Trophoblast cell (in vitro differentiated cells and primary cell): ENCODE data around the gene PIP5K1B.
A peak's percentile ranks its signal among the peaks of the same experiment; 100 is the strongest.

Source experiments
- DNase-seq, 2 donors: peaks; one replicate each; pipeline ENCODE4 v3.0.0-alpha.2; 2016
- H2AFZ ChIP-seq: 2 replicates; pipeline ENCODE4 v1.6.1; 2013; ENCODE audit warnings: low read length, moderate library complexity, mild to moderate bottlenecking; ENCODE audit not compliant: insufficient read depth, poor library complexity
- H2AK5ac ChIP-seq: 2 replicates; pipeline ENCODE4 v1.6.1; 2013; ENCODE audit warnings: mild to moderate bottlenecking, low read length
- H2BK120ac ChIP-seq: 2 replicates; pipeline ENCODE4 v1.6.1; 2013; ENCODE audit warnings: low read length, mild to moderate bottlenecking, moderate library complexity; ENCODE audit not compliant: insufficient read depth, poor library complexity
- H2BK12ac ChIP-seq: 2 replicates; pipeline ENCODE4 v1.6.1; 2013; ENCODE audit warnings: mild to moderate bottlenecking, low read length, moderate library complexity
- H2BK5ac ChIP-seq: 2 replicates; pipeline ENCODE4 v1.6.1; 2013; ENCODE audit warnings: low read length, low read depth, moderate library complexity, mild to moderate bottlenecking; ENCODE audit not compliant: poor library complexity
- H3K14ac ChIP-seq: 2 replicates; pipeline ENCODE4 v1.6.1; 2013; ENCODE audit warnings: mild to moderate bottlenecking, low read length
- H3K18ac ChIP-seq: 2 replicates; pipeline ENCODE4 v1.6.1; 2013; ENCODE audit warnings: mild to moderate bottlenecking, low read length
- H3K23ac ChIP-seq: 2 replicates; pipeline ENCODE4 v1.6.1; 2013; ENCODE audit warnings: low read length
- H3K27ac ChIP-seq: 2 replicates; pipeline ENCODE4 v1.5.1; 2013; ENCODE audit warnings: low read depth, mild to moderate bottlenecking, inconsistent platforms, low read length, moderate library complexity
- H3K27me3 ChIP-seq: 2 replicates; pipeline ENCODE4 v1.6.1; 2013; ENCODE audit warnings: inconsistent platforms, mild to moderate bottlenecking, low read length, moderate library complexity; ENCODE audit not compliant: insufficient read depth
- H3K36me3 ChIP-seq, 2 experiments: 1 replicate in 1 of 2; 2 replicates in 1 of 2; pipeline ENCODE4 v1.6.1; 2013; ENCODE audit warnings: low read length in 2 of 2, mild to moderate bottlenecking in 2 of 2, moderate library complexity in 1 of 2; ENCODE audit not compliant: insufficient read depth in 2 of 2, control insufficient read depth in 1 of 2
- H3K4ac ChIP-seq: 2 replicates; pipeline ENCODE4 v1.6.1; 2013; ENCODE audit warnings: low read depth, mild to moderate bottlenecking, low read length, moderate library complexity
- H3K4me1 ChIP-seq, 2 experiments: 1 replicate in 1 of 2; 2 replicates in 1 of 2; pipeline ENCODE4 v1.6.1; 2013; ENCODE audit warnings: low read length in 2 of 2, mild to moderate bottlenecking in 2 of 2, moderate library complexity in 1 of 2; ENCODE audit not compliant: insufficient read depth in 2 of 2, control insufficient read depth in 1 of 2
- H3K4me2 ChIP-seq: 2 replicates; pipeline ENCODE4 v1.6.1; 2013; ENCODE audit warnings: inconsistent platforms, mild to moderate bottlenecking, low read length, moderate library complexity
- H3K4me3 ChIP-seq: 2 replicates; pipeline ENCODE4 v1.5.1; 2013; ENCODE audit warnings: mild to moderate bottlenecking, low read depth, low read length, inconsistent platforms
- H3K79me1 ChIP-seq: one replicate; pipeline ENCODE4 v1.6.1; 2013; ENCODE audit warnings: low read length
- H3K79me2 ChIP-seq: 2 replicates; pipeline ENCODE4 v1.6.1; 2013; ENCODE audit warnings: low read length, mild to moderate bottlenecking; ENCODE audit not compliant: control insufficient read depth, insufficient read depth, poor library complexity
- H3K9ac ChIP-seq: 2 replicates; pipeline ENCODE4 v1.6.1; 2013; ENCODE audit warnings: mild to moderate bottlenecking, low read length
- H3K9me3 ChIP-seq: 2 replicates; pipeline ENCODE4 v1.6.1; 2013; ENCODE audit warnings: low read depth, mild to moderate bottlenecking, control low read depth, inconsistent platforms, low read length; ENCODE audit not compliant: insufficient read depth
- H4K12ac ChIP-seq: 2 replicates; pipeline ENCODE4 v1.6.1; 2013; ENCODE audit warnings: low read depth, mild to moderate bottlenecking, low read length, moderate library complexity
- H4K8ac ChIP-seq: 2 replicates; pipeline ENCODE4 v1.6.1; 2013; ENCODE audit warnings: low read depth, mild to moderate bottlenecking, low read length, moderate library complexity
- H4K91ac ChIP-seq: one replicate; pipeline ENCODE4 v1.6.1; 2013; ENCODE audit warnings: low read depth, mild to moderate bottlenecking, low read length, moderate library complexity
- WGBS: extraction: QIAGEN DNeasy Blood & Tissue Kit; methylation state at CpG from one replicate; pipeline ENCODE4 v1.1.7; 2013; ENCODE audit warnings: missing lambda C conversion rate; ENCODE audit not compliant: insufficient read length, insufficient coverage; ENCODE audit errors: extremely low coverage; 5-methylcytosine and 5-hydroxymethylcytosine counted together

The PIP5K1B gene

DNA sequence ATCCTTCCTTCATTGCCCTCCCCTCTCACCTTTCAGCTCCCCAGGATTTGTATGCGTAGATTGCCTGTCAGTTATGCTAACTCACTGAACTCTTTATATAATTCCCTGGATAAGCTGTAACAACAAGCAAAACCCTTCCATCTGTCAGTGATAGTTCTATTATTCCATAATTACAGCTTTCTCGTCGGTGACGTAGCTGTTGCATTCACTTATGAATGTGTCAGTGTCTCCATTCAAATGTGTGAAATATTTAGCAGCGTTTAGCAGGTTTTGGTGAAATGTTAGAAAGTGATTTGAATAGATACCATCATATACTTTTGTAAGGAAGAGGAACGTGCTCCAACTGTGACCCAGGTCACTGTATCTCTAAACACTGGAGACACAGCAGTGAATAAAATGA lies 45.2 kb downstream of the PIP5K1B start:
- Histone ChIP-seq H3K23ac (no peak overlapping the region), H3K14ac (no peak overlapping the region), H3K79me2 (peaks cover 2% of the 10 kb centered on the region), H3K9ac (no peak overlapping the region), H3K4ac (no peak overlapping the region), H3K18ac (no peak overlapping the region), H3K9me3 (no peaks in the 10 kb centered on the region), H3K4me3 (no peak overlapping the region), H2BK120ac (no peak overlapping the region), H2AK5ac (no peak overlapping the region), H3K27ac (no peak overlapping the region), H3K79me1 (peaks cover 7% of the 10 kb centered on the region), H3K4me2 (no peak overlapping the region), H2BK5ac (no peak overlapping the region), H2BK12ac (no peak overlapping the region), H4K12ac (no peak overlapping the region), H3K4me1 (peaks cover 9 to 11% of the 10 kb centered on the region in 2 experiments), H3K27me3 (no peaks in the 10 kb centered on the region), H3K36me3 (no peaks in the 10 kb centered on the region), H4K8ac (no peak overlapping the region), H2AFZ (no peak overlapping the region), H4K91ac (no peak overlapping the region)
- WGBS, result no CpG with 5 or more reads among the region's 6 CpGs
- peak; percentile 79 to 96 for DNase-seq

DNA sequence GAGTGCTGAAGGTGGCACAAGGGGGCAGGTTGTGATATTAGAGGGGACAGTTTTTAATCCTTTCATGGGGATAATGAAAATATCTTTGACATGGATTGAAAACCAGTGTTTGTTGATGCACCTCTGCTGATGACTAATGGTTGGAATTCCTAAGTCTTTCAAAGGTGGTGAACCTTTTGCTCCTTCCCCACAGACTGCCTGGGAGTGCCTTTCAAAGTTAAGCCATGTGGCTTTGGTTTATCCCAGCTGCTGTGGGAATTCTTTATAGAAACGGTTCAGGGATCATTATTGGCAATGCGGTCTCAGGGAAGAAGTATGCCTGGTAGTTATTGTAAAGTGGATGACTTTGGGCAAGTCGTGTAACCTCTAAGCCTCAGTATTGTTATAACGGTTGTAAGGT lies 45.7 kb downstream of the PIP5K1B start:
- Histone ChIP-seq H3K4me3 (no peak overlapping the region), H2BK5ac (no peak overlapping the region), H3K9ac (no peak overlapping the region), H3K23ac (no peak overlapping the region), H3K27ac (no peak overlapping the region), H3K9me3 (no peaks in the 10 kb centered on the region), H2AK5ac (no peak overlapping the region), H3K36me3 (no peaks in the 10 kb centered on the region), H3K79me2 (peaks cover 2% of the 10 kb centered on the region), H4K8ac (no peak overlapping the region), H3K4ac (no peak overlapping the region), H3K27me3 (no peaks in the 10 kb centered on the region), H3K4me2 (no peak overlapping the region), H2BK12ac (no peak overlapping the region), H4K12ac (no peak overlapping the region), H2AFZ (no peak overlapping the region), H3K18ac (no peak overlapping the region), H2BK120ac (no peak overlapping the region), H3K79me1 (peaks cover 7% of the 10 kb centered on the region), H4K91ac (no peak overlapping the region), H3K4me1 (peaks cover 9 to 11% of the 10 kb centered on the region in 2 experiments), H3K14ac (no peak overlapping the region)
- DNase-seq, result peak in 1 of 2 donors; percentile 57
- WGBS, result no CpG with 5 or more reads among the region's 4 CpGs

DNA sequence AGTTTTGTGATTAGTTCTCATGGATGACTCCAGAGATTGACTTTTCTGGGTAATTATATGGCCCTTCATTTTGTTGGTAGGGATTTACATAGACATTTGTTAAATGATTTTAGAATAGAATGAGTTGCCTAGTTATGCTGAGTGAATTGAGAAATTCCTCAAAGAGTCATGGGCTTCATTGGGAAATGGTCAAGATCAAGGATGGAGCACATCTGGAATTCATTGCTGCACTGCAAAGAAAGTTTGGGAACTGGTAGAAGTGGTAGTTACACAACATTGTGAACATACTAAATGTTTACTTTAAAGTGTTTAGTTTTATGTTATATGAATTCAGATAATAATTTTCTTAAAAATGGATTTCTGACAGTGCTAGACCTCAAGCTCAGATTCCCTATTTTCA lies 46.5 kb downstream of the PIP5K1B start:
- H2BK120ac ChIP-seq, result no peak overlapping the region

DNA sequence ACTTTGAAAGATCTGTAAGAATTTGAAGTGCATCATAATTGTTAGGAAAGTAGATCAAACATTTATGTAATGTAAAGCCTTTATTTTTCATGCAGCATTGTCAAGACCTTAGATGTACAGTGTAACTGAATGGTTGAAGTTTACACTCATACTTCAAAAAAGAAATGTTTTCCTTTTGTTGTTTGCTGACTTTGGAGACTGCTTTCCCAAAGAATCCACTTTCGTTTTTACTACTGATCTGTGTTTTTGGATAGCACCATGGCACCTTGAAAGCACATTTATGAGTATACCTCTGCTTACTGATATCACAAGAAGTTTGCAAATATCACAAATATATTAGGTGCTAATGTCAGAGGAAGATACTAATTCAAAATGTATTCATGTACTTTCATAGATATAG lies 50.0 kb downstream of the PIP5K1B start:
- H3K9ac ChIP-seq, result no peak overlapping the region
- no peak overlapping the region for H3K4me3 ChIP-seq
- no peaks in the 10 kb centered on the region for H3K79me2 ChIP-seq
- H2BK120ac ChIP-seq, result no peak overlapping the region
- no peak overlapping the region for H2BK5ac ChIP-seq
- no peaks in the 10 kb centered on the region for H3K9me3 ChIP-seq
- H3K14ac ChIP-seq, result no peak overlapping the region
- no peak overlapping the region for H4K91ac ChIP-seq
- H4K8ac ChIP-seq, result no peak overlapping the region
- no peak overlapping the region for H3K4ac ChIP-seq
- no peak overlapping the region for H2BK12ac ChIP-seq
- DNase-seq, result no peak
- no peaks in the 10 kb centered on the region for H3K27me3 ChIP-seq
- no peaks in the 10 kb centered on the region for H3K36me3 ChIP-seq
- no peak overlapping the region for H3K27ac ChIP-seq
- H4K12ac ChIP-seq, result no peak overlapping the region
- H2AK5ac ChIP-seq, result no peak overlapping the region
- H3K18ac ChIP-seq, result no peak overlapping the region
- H3K4me1 ChIP-seq, result no peaks in the 10 kb centered on the region
- no CpG with 5 or more reads among the region's 1 CpG for WGBS
- no peaks in the 10 kb centered on the region for H3K79me1 ChIP-seq
- H3K23ac ChIP-seq, result no peak overlapping the region
- H3K4me2 ChIP-seq, result no peak overlapping the region
- H2AFZ ChIP-seq, result no peak overlapping the region

More for the DNA sequence above, 46.5 kb downstream of the PIP5K1B start:
- Histone ChIP-seq H3K79me2 (no peaks in the 10 kb centered on the region), H3K9me3 (no peaks in the 10 kb centered on the region), H3K4ac (no peak overlapping the region), H2BK5ac (no peak overlapping the region), H3K79me1 (peaks cover 5% of the 10 kb centered on the region), H3K27me3 (no peaks in the 10 kb centered on the region), H3K14ac (no peak overlapping the region), H3K36me3 (no peaks in the 10 kb centered on the region), H3K27ac (no peak overlapping the region), H3K18ac (no peak overlapping the region), H2AFZ (no peak overlapping the region), H3K4me3 (no peak overlapping the region), H4K91ac (no peak overlapping the region), H3K23ac (no peak overlapping the region), H2BK12ac (no peak overlapping the region), H3K9ac (no peak overlapping the region), H3K4me2 (no peak overlapping the region), H4K12ac (no peak overlapping the region), H4K8ac (no peak overlapping the region), H2AK5ac (no peak overlapping the region), H3K4me1 (peaks cover 6 to 8% of the 10 kb centered on the region in 2 experiments)
- no peak for DNase-seq
